HCT116 (cell line): Measurements from ENCODE around the gene SCRN2. TPM values are rescaled to one million over a fixed set of nuclear protein-coding genes. Genes with fewer than 3 reads are reported as not detected.
A peak's percentile ranks its signal among the peaks of the same experiment; 100 is the strongest.

Source experiments
- ATAC-seq: fragments of 200-7000 bp; cut with Tn5 transposase; 2 replicates; pipeline ENCODE4 v1.9.1; 2020; ENCODE audit warnings: mild to moderate bottlenecking, moderate library complexity
- BruUV-seq: library from RNA; stranded (reverse); fragments of 400-500 nt; replicated peaks from 2 replicates; lab custom pipeline; 2021; lab: Mats Ljungman, UMichigan
- CTCF ChIA-PET: fragments of 300-600 bp; sonication (Branson Sonifier 250); formaldehyde crosslinking; loops from one replicate; lab custom pipeline; 2021; ENCODE audit warnings: antibody characterized with exemption; lab: Charles Lee
- POLR2A ChIA-PET: fragments of 300-600, 350-600 bp; sonication (Branson Sonifier 250); formaldehyde crosslinking; loops from one replicate; lab custom pipeline; 2021; ENCODE audit warnings: antibody characterized with exemption; lab: Charles Lee
- RAD21 ChIA-PET, 2 experiments: fragments of 300-600 bp; sonication (Branson Sonifier 250); formaldehyde crosslinking; loops; one replicate each; lab custom pipeline; 2023; ENCODE audit warnings: low total read pairs in 2 of 2; ENCODE audit not compliant: uncharacterized antibody in 2 of 2, unreplicated experiment in 2 of 2, low non-redundant PET in 1 of 2; lab: Charles Lee
- DNase-seq: peaks from one replicate; pipeline ENCODE4 v3.0.0-alpha.2; 2010; ENCODE audit warnings: low read depth, low spot score
- H2AFZ ChIP-seq: fragments of 200-600 bp; shearing (Covaris generic), sonication (generic); 2 replicates; pipeline ENCODE4 v1.6.1; 2017; ENCODE audit warnings: low read depth, mixed run types, mixed read lengths, antibody characterized with exemption, low read length; ENCODE audit not compliant: poor library complexity, severe bottlenecking
- H3K27ac ChIP-seq: 2 replicates; pipeline ENCODE4 v1.5.1; 2012; ENCODE audit warnings: low read depth, low read length
- H3K27me3 ChIP-seq: fragments of 200-600 bp; sonication (generic); 2 replicates; pipeline ENCODE4 v1.6.1; 2016; ENCODE audit warnings: mixed run types, low read length, mixed read lengths; ENCODE audit not compliant: insufficient read depth
- H3K36me3 ChIP-seq, 2 experiments: fragments of 200-500 bp in 1 of 2; fragments of 200-600 bp in 1 of 2; sonication (Bioruptor generic) in 1 of 2; sonication (generic) in 1 of 2; 2 replicates each; pipeline versions ENCODE4 v1.5.1 to v1.6.1; 2014 to 2016; ENCODE audit warnings: low read length in 2 of 2, inconsistent platforms in 1 of 2, mixed read lengths in 1 of 2, mixed run types in 1 of 2; ENCODE audit not compliant: insufficient read depth in 2 of 2, control insufficient read depth in 1 of 2
- H3K4me1 ChIP-seq, 2 experiments: fragments of 200-600 bp in 1 of 2; sonication (generic) in 1 of 2; 2 replicates each; pipeline versions ENCODE4 v1.5.1 to v1.6.1; 2012 to 2017; ENCODE audit warnings: low read length in 2 of 2, inconsistent platforms in 1 of 2, mild to moderate bottlenecking in 1 of 2, mixed read lengths in 1 of 2, mixed run types in 1 of 2, moderate library complexity in 1 of 2; ENCODE audit not compliant: insufficient read depth in 2 of 2, control insufficient read depth in 1 of 2
- H3K4me2 ChIP-seq: fragments of 200-600 bp; sonication (generic); 2 replicates; pipeline ENCODE4 v1.6.1; 2017; ENCODE audit warnings: mixed run types, low read length, mixed read lengths
- H3K4me3 ChIP-seq, 2 experiments: fragments of 200-600 bp in 1 of 2; sonication (generic) in 1 of 2; replicated peaks in 1 of 2; 2 replicates each; pipeline ENCODE4 v1.5.1; 2011 to 2016; ENCODE audit warnings: low read length in 2 of 2, control low read depth in 1 of 2, low read depth in 1 of 2, mild to moderate bottlenecking in 1 of 2, mixed read lengths in 1 of 2, mixed run types in 1 of 2
- H3K79me2 ChIP-seq: fragments of 200-600 bp; sonication (generic); 2 replicates; pipeline ENCODE4 v1.6.1; 2017; ENCODE audit warnings: mild to moderate bottlenecking, mixed run types, low read length, moderate library complexity, mixed read lengths; ENCODE audit not compliant: insufficient read depth
- H3K9ac ChIP-seq: fragments of 200-600 bp; sonication (generic); 2 replicates; pipeline ENCODE4 v1.6.1; 2016; ENCODE audit warnings: low read length, mixed read lengths
- H3K9me2 ChIP-seq: fragments of 200-600 bp; sonication (generic), shearing (Covaris generic); 2 replicates; pipeline ENCODE4 v1.6.1; 2017; ENCODE audit warnings: mixed run types, mild to moderate bottlenecking, moderate library complexity; ENCODE audit not compliant: insufficient read depth
- H3K9me3 ChIP-seq, 2 experiments: fragments of 200-500 bp in 1 of 2; fragments of 200-600 bp in 1 of 2; sonication (Bioruptor generic) in 1 of 2; sonication (generic) in 1 of 2; 2 replicates each; pipeline ENCODE4 v1.6.1; 2014 to 2017; ENCODE audit warnings: low read length in 2 of 2, mixed read lengths in 2 of 2, inconsistent platforms in 1 of 2, low read depth in 1 of 2, mild to moderate bottlenecking in 1 of 2, mixed run types in 1 of 2, moderate library complexity in 1 of 2; ENCODE audit not compliant: control insufficient read depth in 1 of 2, insufficient read depth in 1 of 2
- H4K20me1 ChIP-seq: fragments of 200-600 bp; sonication (generic), shearing (Covaris generic); 2 replicates; pipeline ENCODE4 v1.6.1; 2017; ENCODE audit warnings: mixed run types, mild to moderate bottlenecking, moderate library complexity; ENCODE audit not compliant: insufficient read depth
- ELF1 ChIP-seq: IDR thresholded peaks from 2 replicates; pipeline ENCODE4 v1.6.1; 2012; ENCODE audit warnings: low read depth, borderline replicate concordance
- JUND ChIP-seq: IDR thresholded peaks from 2 replicates; pipeline ENCODE4 v1.6.1; 2012
- POLR2A ChIP-seq: IDR thresholded peaks from 2 replicates; pipeline ENCODE4 v1.7.0; 2011; ENCODE audit warnings: borderline replicate concordance; ENCODE audit not compliant: insufficient read depth, insufficient read length; ENCODE audit errors: extremely low read depth
- RAD21 ChIP-seq: IDR thresholded peaks from 2 replicates; pipeline ENCODE4 v1.6.1; 2012; ENCODE audit warnings: low read depth, mild to moderate bottlenecking
- YY1 ChIP-seq: IDR thresholded peaks from 2 replicates; pipeline ENCODE4 v1.6.1; 2011; ENCODE audit warnings: low read length, low read depth, moderate library complexity, mild to moderate bottlenecking; ENCODE audit not compliant: insufficient replicate concordance; ENCODE audit errors: extremely low read depth
- ZFX ChIP-seq: fragments of 450-650 bp; IDR thresholded peaks from 2 replicates; pipeline ENCODE4 v1.6.1; 2017
- ZNF274 ChIP-seq: fragments of 200-500 bp; sonication (Bioruptor generic); IDR thresholded peaks from 2 replicates; pipeline ENCODE4 v1.6.1; 2014; ENCODE audit warnings: mild to moderate bottlenecking, low read depth, low read length, inconsistent platforms
- intact Hi-C: fragments of 100-400 bp; cut with micrococcal nuclease; formaldehyde crosslinking; loops from 2 replicates; pipeline ENCODE4 v1.10.0; 2022
- total RNA-seq: library from RNA; stranded (reverse); gene quantifications from one replicate; pipeline ENCODE4 v1.2.1, GENCODE V29; 2021; ENCODE audit not compliant: unreplicated experiment
- TF ChIP-seq, protein P1 (sequence below), 3 experiments: fragments of 200-600 bp in 1 of 3; sonication (generic) in 1 of 3; IDR thresholded peaks in 2 of 3; conservative IDR thresholded peaks in 1 of 3; 2 replicates each; pipeline ENCODE4 v1.5.1; 2012 to 2017; ENCODE audit warnings: low read depth in 2 of 3, low read length in 2 of 3, antibody characterized with exemption in 1 of 3, borderline replicate concordance in 1 of 3, control low read depth in 1 of 3, mild to moderate bottlenecking in 1 of 3, mixed read lengths in 1 of 3, mixed run types in 1 of 3, moderate library complexity in 1 of 3; ENCODE audit not compliant: insufficient read depth in 1 of 3
- TF ChIP-seq, protein P2 (sequence below): IDR thresholded peaks from 2 replicates; pipeline ENCODE4 v1.6.1; 2012; ENCODE audit warnings: low read depth
- TF ChIP-seq, protein P3 (sequence below): IDR thresholded peaks from 2 replicates; pipeline ENCODE4 v1.6.1; 2012

Gene SCRN2
- total RNA-seq, 1 experiment from 2014 or later: 53.2 TPM

DNA sequence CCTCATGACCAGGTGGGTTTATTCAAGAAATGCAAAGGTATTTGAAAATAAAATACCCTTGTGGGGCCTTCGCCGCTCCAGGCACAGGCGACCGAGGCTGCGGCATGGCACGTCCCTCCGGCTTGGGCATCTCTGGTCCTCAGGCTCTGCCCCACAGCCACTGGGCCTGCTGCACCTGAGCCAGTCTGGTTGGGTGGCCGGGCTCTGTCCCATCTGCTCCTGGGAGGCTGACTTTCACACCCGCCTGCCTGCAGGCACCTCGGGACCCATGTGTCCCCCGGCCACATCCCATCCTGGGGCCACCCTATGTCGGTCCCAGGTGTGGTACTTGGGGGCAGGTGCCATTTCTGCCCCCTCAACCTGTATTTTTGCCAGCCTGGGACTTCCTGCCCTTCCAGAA is 40.4 kb downstream of the SCRN2 start:
- H3K9me3 ChIP-seq: no peaks in the 10 kb centered on the region
- TF ChIP-seq ELF1 (no peak), YY1 (no peak), RAD21 (no peak), JUND (no peak), ZFX (no peak), POLR2A (no peak), ZNF274 (no peak)
- TF ChIP-seq, protein P1, sequence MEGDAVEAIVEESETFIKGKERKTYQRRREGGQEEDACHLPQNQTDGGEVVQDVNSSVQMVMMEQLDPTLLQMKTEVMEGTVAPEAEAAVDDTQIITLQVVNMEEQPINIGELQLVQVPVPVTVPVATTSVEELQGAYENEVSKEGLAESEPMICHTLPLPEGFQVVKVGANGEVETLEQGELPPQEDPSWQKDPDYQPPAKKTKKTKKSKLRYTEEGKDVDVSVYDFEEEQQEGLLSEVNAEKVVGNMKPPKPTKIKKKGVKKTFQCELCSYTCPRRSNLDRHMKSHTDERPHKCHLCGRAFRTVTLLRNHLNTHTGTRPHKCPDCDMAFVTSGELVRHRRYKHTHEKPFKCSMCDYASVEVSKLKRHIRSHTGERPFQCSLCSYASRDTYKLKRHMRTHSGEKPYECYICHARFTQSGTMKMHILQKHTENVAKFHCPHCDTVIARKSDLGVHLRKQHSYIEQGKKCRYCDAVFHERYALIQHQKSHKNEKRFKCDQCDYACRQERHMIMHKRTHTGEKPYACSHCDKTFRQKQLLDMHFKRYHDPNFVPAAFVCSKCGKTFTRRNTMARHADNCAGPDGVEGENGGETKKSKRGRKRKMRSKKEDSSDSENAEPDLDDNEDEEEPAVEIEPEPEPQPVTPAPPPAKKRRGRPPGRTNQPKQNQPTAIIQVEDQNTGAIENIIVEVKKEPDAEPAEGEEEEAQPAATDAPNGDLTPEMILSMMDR (IDR thresholded peaks at IDR 0.05 in 2 of 3, conservative IDR thresholded peaks at IDR 0.05 in 1 of 3; ENCODE audit: borderline replicate concordance in 1 of 3, insufficient read depth in 1 of 3, low read depth in 2 of 3, low read length in 2 of 3): no peak
- no peaks in the 10 kb centered on the region for H3K9me2 ChIP-seq
- intact Hi-C loops: loop anchor here (5.0 kb wide), 1 partner anchor 68 kb away; the partner anchor contains the start of gene TBX21
- H3K79me2 ChIP-seq: no peaks in the 10 kb centered on the region
- H2AFZ ChIP-seq: no peak overlapping the region
- H4K20me1 ChIP-seq: no peaks in the 10 kb centered on the region
- H3K36me3 ChIP-seq: no peaks in the 10 kb centered on the region
- POLR2A ChIA-PET: interaction anchor here (0.6 kb wide), 1 partner anchor 16 kb away, joined by 3 read pairs; no protein-coding TSS in a partner anchor
- ATAC-seq (no peak), DNase-seq (no peak)
- RAD21 ChIA-PET: no interaction called here
- H3K27ac ChIP-seq: no peak overlapping the region
- CTCF ChIA-PET: interaction anchor here (1.0 to 1.4 kb wide), 3 partner anchors 101 to 218 kb away, joined by 3 to 4 read pairs (median 3); partner anchors contain the start of gene TBKBP1
- no peak overlapping the region for H3K4me2 ChIP-seq
- peaks cover 11% of the 10 kb centered on the region; the same call in 1 of the 2 replicates for H3K27me3 ChIP-seq
- H3K4me1 ChIP-seq: no peaks in the 10 kb centered on the region
- H3K9ac ChIP-seq: no peak overlapping the region
- H3K4me3 ChIP-seq: no peak overlapping the region
- BruUV-seq: no TSS peak

DNA sequence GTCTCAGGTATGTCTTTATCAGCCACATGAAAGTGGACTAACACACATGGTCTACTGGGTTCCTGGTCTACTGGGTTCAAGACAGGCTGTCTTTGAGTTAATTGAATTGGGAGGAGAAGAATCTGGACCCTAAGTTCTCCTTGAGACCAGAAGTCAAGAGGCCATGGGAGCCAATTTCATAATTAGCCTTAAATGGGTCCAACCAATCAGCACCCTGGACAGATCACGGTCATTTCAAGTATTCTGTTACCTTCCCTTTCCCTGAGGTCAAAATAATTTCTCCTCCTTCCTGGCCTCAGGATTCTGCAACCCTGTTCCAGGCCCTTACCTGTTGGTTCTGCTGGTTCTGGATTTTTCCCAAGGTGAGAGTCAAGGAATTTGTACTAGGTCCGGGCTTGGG is 43.3 kb downstream of the SCRN2 start:
- Histone ChIP-seq H3K27ac (no peak overlapping the region), H3K36me3 (no peaks in the 10 kb centered on the region), H3K4me1 (no peaks in the 10 kb centered on the region), H3K9me3 (no peaks in the 10 kb centered on the region), H3K9ac (no peak overlapping the region), H3K4me3 (no peak overlapping the region), H3K4me2 (no peak overlapping the region), H3K79me2 (no peaks in the 10 kb centered on the region), H2AFZ (no peak overlapping the region), H3K27me3 (peaks cover 27% of the 10 kb centered on the region), H4K20me1 (no peaks in the 10 kb centered on the region)
- no peak for ATAC-seq
- DNase-seq: no peak
- BruUV-seq: no TSS peak
- ChIA-PET RAD21 (no interaction called here), POLR2A (no interaction called here), CTCF (interaction anchor here (0.6 kb wide), 1 partner anchor 37 kb away, joined by 3 read pairs; no protein-coding TSS in a partner anchor)
- intact Hi-C loops: no loop called here
- TF ChIP-seq, protein P2, sequence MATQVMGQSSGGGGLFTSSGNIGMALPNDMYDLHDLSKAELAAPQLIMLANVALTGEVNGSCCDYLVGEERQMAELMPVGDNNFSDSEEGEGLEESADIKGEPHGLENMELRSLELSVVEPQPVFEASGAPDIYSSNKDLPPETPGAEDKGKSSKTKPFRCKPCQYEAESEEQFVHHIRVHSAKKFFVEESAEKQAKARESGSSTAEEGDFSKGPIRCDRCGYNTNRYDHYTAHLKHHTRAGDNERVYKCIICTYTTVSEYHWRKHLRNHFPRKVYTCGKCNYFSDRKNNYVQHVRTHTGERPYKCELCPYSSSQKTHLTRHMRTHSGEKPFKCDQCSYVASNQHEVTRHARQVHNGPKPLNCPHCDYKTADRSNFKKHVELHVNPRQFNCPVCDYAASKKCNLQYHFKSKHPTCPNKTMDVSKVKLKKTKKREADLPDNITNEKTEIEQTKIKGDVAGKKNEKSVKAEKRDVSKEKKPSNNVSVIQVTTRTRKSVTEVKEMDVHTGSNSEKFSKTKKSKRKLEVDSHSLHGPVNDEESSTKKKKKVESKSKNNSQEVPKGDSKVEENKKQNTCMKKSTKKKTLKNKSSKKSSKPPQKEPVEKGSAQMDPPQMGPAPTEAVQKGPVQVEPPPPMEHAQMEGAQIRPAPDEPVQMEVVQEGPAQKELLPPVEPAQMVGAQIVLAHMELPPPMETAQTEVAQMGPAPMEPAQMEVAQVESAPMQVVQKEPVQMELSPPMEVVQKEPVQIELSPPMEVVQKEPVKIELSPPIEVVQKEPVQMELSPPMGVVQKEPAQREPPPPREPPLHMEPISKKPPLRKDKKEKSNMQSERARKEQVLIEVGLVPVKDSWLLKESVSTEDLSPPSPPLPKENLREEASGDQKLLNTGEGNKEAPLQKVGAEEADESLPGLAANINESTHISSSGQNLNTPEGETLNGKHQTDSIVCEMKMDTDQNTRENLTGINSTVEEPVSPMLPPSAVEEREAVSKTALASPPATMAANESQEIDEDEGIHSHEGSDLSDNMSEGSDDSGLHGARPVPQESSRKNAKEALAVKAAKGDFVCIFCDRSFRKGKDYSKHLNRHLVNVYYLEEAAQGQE: peak; percentile 76
- TF ChIP-seq, protein P3, sequence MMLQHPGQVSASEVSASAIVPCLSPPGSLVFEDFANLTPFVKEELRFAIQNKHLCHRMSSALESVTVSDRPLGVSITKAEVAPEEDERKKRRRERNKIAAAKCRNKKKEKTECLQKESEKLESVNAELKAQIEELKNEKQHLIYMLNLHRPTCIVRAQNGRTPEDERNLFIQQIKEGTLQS: no peak
- TF ChIP-seq, all 23 proteins: peak for 1
- no peaks in the 10 kb centered on the region for H3K9me2 ChIP-seq
